ENCODE measurements around the gene ARVCF. TPM values are rescaled to one million over a fixed set of nuclear protein-coding genes. Genes with fewer than 3 reads are reported as not detected.

The ARVCF gene
- total RNA-seq, 1 experiment from 2014 or later = 15.6 TPM

DNA sequence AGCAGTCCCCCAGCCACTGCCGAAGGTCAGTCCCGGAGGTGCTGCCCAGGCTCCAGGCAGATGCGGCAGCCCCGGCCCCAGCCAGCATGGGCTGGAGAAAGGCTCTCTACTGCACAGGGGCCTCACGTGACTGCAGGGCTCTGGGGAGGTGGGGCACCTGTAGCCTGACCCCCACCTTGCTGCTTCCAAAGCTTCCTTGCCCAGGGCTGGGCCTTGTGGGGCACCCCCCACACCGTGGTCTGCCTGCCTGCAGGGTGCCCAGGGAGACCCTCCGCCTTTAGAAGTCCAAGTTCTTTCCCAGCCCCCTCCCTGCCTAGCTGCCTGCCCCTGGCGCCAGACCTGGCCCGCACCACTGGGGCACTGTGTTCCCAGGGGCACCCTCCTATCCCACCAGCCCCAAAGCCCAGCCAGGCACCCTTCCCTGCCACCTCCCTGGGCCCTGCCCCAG, 46.6 kb downstream of the ARVCF start:
- no TSS peak for BruUV-seq (replicated peaks)
- H3K36me3 ChIP-seq (ENCODE audit: low read depth) = no peaks in the 10 kb centered on the region
- H2AFZ ChIP-seq = no peak overlapping the region
- H3K4me2 ChIP-seq = no peak overlapping the region
- no peaks in the 10 kb centered on the region for H3K79me2 ChIP-seq (ENCODE audit: low read depth)
- intact Hi-C loops (cut with micrococcal nuclease; ENCODE audit: unreplicated experiment) = no loop called here
- no peaks in the 10 kb centered on the region for H3K9me2 ChIP-seq (ENCODE audit: insufficient read depth)
- no peaks in the 10 kb centered on the region for H4K20me1 ChIP-seq (ENCODE audit: insufficient read depth)
- no peaks in the 10 kb centered on the region for H3K9me3 ChIP-seq (ENCODE audit: insufficient read depth, low read depth)
- H3K4me1 ChIP-seq (replicated peaks; ENCODE audit: insufficient read depth) = peaks cover 6% of the 10 kb centered on the region
- no peaks in the 10 kb centered on the region for H3K27me3 ChIP-seq (ENCODE audit: insufficient read depth, low read depth)
- DNase-seq = no peak
- H3K4me3 ChIP-seq = no peak overlapping the region
- CTCF ChIA-PET = no interaction called here
- TF ChIP-seq EZH2 (IDR thresholded peaks at IDR 0.05; ENCODE audit: low read depth) (no peak), CTCF (conservative IDR thresholded peaks at IDR 0.05) (no peak)
- peaks cover 14% of the 10 kb centered on the region; the same call in 1 of the 2 replicates for H3F3A ChIP-seq (ENCODE audit: insufficient read depth, low read depth)
- POLR2A ChIA-PET (ENCODE audit: unreplicated experiment) = no interaction called here
- H3K27ac ChIP-seq = no peak overlapping the region

DNA sequence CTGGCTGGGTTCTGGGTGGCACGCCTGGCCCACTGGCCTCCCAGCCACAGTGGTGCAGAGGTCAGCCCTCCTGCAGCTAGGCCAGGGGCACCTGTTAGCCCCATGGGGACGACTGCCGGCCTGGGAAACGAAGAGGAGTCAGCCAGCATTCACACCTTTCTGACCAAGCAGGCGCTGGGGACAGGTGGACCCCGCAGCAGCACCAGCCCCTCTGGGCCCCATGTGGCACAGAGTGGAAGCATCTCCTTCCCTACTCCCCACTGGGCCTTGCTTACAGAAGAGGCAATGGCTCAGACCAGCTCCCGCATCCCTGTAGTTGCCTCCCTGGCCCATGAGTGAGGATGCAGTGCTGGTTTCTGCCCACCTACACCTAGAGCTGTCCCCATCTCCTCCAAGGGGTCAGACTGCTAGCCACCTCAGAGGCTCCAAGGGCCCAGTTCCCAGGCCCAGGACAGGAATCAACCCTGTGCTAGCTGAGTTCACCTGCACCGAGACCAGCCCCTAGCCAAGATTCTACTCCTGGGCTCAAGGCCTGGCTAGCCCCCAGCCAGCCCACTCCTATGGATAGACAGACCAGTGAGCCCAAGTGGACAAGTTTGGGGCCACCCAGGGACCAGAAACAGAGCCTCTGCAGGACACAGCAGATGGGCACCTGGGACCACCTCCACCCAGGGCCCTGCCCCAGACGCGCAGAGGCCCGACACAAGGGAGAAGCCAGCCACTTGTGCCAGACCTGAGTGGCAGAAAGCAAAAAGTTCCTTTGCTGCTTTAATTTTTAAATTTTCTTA, 47.3 kb downstream of the ARVCF start:
- TF ChIP-seq EZH2 (IDR thresholded peaks at IDR 0.05; ENCODE audit: low read depth) (no peak), CTCF (conservative IDR thresholded peaks at IDR 0.05) (no peak)
- POLR2A ChIA-PET (ENCODE audit: unreplicated experiment) = no interaction called here
- peaks cover 8% of the 10 kb centered on the region; the same call in 1 of the 2 replicates for H3F3A ChIP-seq (ENCODE audit: insufficient read depth, low read depth)
- no peaks in the 10 kb centered on the region for H3K9me3 ChIP-seq (ENCODE audit: insufficient read depth, low read depth)
- no peak overlapping the region for H2AFZ ChIP-seq
- no TSS peak for BruUV-seq (replicated peaks)
- intact Hi-C loops (cut with micrococcal nuclease; ENCODE audit: unreplicated experiment) = loop anchor here (10.0 kb wide), 1 partner anchor 315 kb away; no protein-coding TSS in a partner anchor
- DNase-seq = no peak
- H3K27ac ChIP-seq = no peak overlapping the region
- H3K4me3 ChIP-seq = no peak overlapping the region
- no peaks in the 10 kb centered on the region for H4K20me1 ChIP-seq (ENCODE audit: insufficient read depth)
- no peaks in the 10 kb centered on the region for H3K36me3 ChIP-seq (ENCODE audit: low read depth)
- peaks cover 4% of the 10 kb centered on the region; the same call in 1 of the 2 replicates for H3K79me2 ChIP-seq (ENCODE audit: low read depth)
- CTCF ChIA-PET = no interaction called here
- H3K4me1 ChIP-seq (replicated peaks; ENCODE audit: insufficient read depth) = no peaks in the 10 kb centered on the region; the same call in 1 of the 2 replicates
- no peak overlapping the region for H3K4me2 ChIP-seq
- no peaks in the 10 kb centered on the region for H3K9me2 ChIP-seq (ENCODE audit: insufficient read depth)
- H3K27me3 ChIP-seq (ENCODE audit: insufficient read depth, low read depth) = no peaks in the 10 kb centered on the region

- POLR2A ChIA-PET (ENCODE audit: unreplicated experiment) = no interaction called here
- no peak for DNase-seq
- H3K4me2 ChIP-seq = no peak overlapping the region
- TF ChIP-seq EZH2 (IDR thresholded peaks at IDR 0.05; ENCODE audit: low read depth) = no peak
- no peak for TF ChIP-seq CTCF (conservative IDR thresholded peaks at IDR 0.05)
- peaks cover 13% of the 10 kb centered on the region; the same call in 1 of the 2 replicates for H3K79me2 ChIP-seq (ENCODE audit: low read depth)
- CTCF ChIA-PET = no interaction called here
- no peak overlapping the region for H3K4me3 ChIP-seq
- H3K4me1 ChIP-seq (replicated peaks; ENCODE audit: insufficient read depth) = peaks cover 8% of the 10 kb centered on the region
- no peaks in the 10 kb centered on the region for H3K9me2 ChIP-seq (ENCODE audit: insufficient read depth)
- BruUV-seq (replicated peaks) = no TSS peak
- H4K20me1 ChIP-seq (ENCODE audit: insufficient read depth) = no peaks in the 10 kb centered on the region
- H3K9me3 ChIP-seq (ENCODE audit: insufficient read depth, low read depth) = no peaks in the 10 kb centered on the region
- no peak overlapping the region for H3K27ac ChIP-seq
- H3F3A ChIP-seq (ENCODE audit: insufficient read depth, low read depth) = no peaks in the 10 kb centered on the region
- intact Hi-C loops (cut with micrococcal nuclease; ENCODE audit: unreplicated experiment) = loop anchor here (10.0 kb wide), 1 partner anchor 316 kb away; no protein-coding TSS in a partner anchor
- no peak overlapping the region for H2AFZ ChIP-seq
- H3K36me3 ChIP-seq (ENCODE audit: low read depth) = no peaks in the 10 kb centered on the region
- no peaks in the 10 kb centered on the region for H3K27me3 ChIP-seq (ENCODE audit: insufficient read depth, low read depth)
These were observed 48.2 kb downstream of the ARVCF start for GRCh38 chr22:19968450-19968891.
